Naive thymus-derived CD4-positive, alpha-beta T cell (primary cell): ENCODE data around the gene SLC7A10. TPM values are rescaled to one million over a fixed set of nuclear protein-coding genes. Genes with fewer than 3 reads are reported as not detected.
"Not testable (repeated sequence)": the region's sequence is repeated elsewhere in the genome, so short reads cannot be mapped to it uniquely, and the experiment has no call there.

Source experiments
- ATAC-seq: fragments of 150-1000 bp; cut with Tn5 transposase; 2 replicates; pipeline ENCODE4 v1.10.0; 2021; ENCODE audit warnings: mild to moderate bottlenecking, moderate library complexity
- CTCF ChIA-PET: fragments of 350-600 bp; sonication (Branson Sonifier 250); formaldehyde crosslinking; loops from one replicate; lab custom pipeline; 2021; ENCODE audit warnings: antibody characterized with exemption; lab: Charles Lee
- POLR2A ChIA-PET: fragments of 350-600 bp; sonication (Branson Sonifier 250); formaldehyde crosslinking; loops from one replicate; lab custom pipeline; 2021; ENCODE audit warnings: antibody characterized with exemption, inconsistent platforms; lab: Charles Lee
- DNase-seq, 9 donors: peaks; one replicate each; pipeline versions ENCODE4 v3.0.0 to v3.0.0-alpha.2; 2020 to 2022; ENCODE audit warnings: mixed read lengths in 1 of 9
- H3K27ac ChIP-seq: one replicate; pipeline ENCODE4 v1.7.0; 2013; ENCODE audit warnings: mild to moderate bottlenecking, low read depth, low read length, moderate library complexity
- H3K27me3 ChIP-seq, 2 donors: one replicate each; pipeline ENCODE4 v1.7.0; 2013; ENCODE audit warnings: low read length in 2 of 2, mild to moderate bottlenecking in 2 of 2, moderate library complexity in 2 of 2; ENCODE audit not compliant: control insufficient read depth in 2 of 2, insufficient read depth in 2 of 2
- H3K36me3 ChIP-seq, 3 experiments: 1 replicate in 2 of 3; 2 replicates in 1 of 3; pipeline ENCODE4 v1.7.0; 2013; ENCODE audit warnings: low read length in 3 of 3, mild to moderate bottlenecking in 3 of 3, moderate library complexity in 1 of 3; ENCODE audit not compliant: insufficient read depth in 3 of 3, control insufficient read depth in 2 of 3
- H3K4me1 ChIP-seq, 2 donors: one replicate each; pipeline ENCODE4 v1.7.0; 2013; ENCODE audit warnings: low read length in 2 of 2, mild to moderate bottlenecking in 2 of 2, moderate library complexity in 1 of 2; ENCODE audit not compliant: control insufficient read depth in 2 of 2, insufficient read depth in 2 of 2
- H3K4me3 ChIP-seq: 2 replicates; pipeline ENCODE4 v1.7.0; 2013; ENCODE audit warnings: mild to moderate bottlenecking, low read length
- H3K9me3 ChIP-seq, 3 experiments: 1 replicate in 2 of 3; 2 replicates in 1 of 3; pipeline ENCODE4 v1.7.0; 2013; ENCODE audit warnings: low read length in 3 of 3; ENCODE audit not compliant: control insufficient read depth in 2 of 3
- H3K27ac Mint-ChIP-seq, 9 donors: one replicate each; pipeline ENCODE4 v1.8.0; 2020 to 2022; ENCODE audit warnings: mixed read lengths in 9 of 9, mild to moderate bottlenecking in 8 of 9, moderate library complexity in 5 of 9, inconsistent platforms in 2 of 9
- H3K27me3 Mint-ChIP-seq, 5 donors: one replicate each; pipeline ENCODE4 v1.8.0; 2021 to 2022; ENCODE audit warnings: mixed read lengths in 5 of 5, mild to moderate bottlenecking in 1 of 5
- H3K36me3 Mint-ChIP-seq, 5 donors: one replicate each; pipeline ENCODE4 v1.8.0; 2020 to 2022; ENCODE audit warnings: mixed read lengths in 5 of 5, mild to moderate bottlenecking in 3 of 5, inconsistent platforms in 1 of 5
- H3K4me1 Mint-ChIP-seq, 7 donors: one replicate each; pipeline ENCODE4 v1.8.0; 2020 to 2022; ENCODE audit warnings: mixed read lengths in 7 of 7, mild to moderate bottlenecking in 3 of 7, inconsistent platforms in 1 of 7
- H3K4me3 Mint-ChIP-seq, 10 donors: one replicate each; pipeline ENCODE4 v1.8.0; 2020 to 2022; ENCODE audit warnings: mild to moderate bottlenecking in 10 of 10, mixed read lengths in 10 of 10, moderate library complexity in 6 of 10, inconsistent platforms in 2 of 10
- H3K9me3 Mint-ChIP-seq, 11 donors: one replicate each; pipeline ENCODE4 v1.8.0; 2020 to 2022; ENCODE audit warnings: mixed read lengths in 11 of 11, mild to moderate bottlenecking in 4 of 11, inconsistent platforms in 1 of 11, moderate library complexity in 1 of 11
- intact Hi-C, 2 donors: fragments of 100-400 bp; cut with micrococcal nuclease; formaldehyde crosslinking; loops; one replicate each; pipeline ENCODE4 v1.15.1; 2023
- polyA plus RNA-seq, 2 donors: library from polyadenylated mRNA; unstranded; fragments of 300-500 nt; fragmentation: Illumina TruSeq; gene quantifications; one replicate each; pipeline ENCODE4 v1.2.3, GENCODE V29; 2021
- total RNA-seq, 6 experiments: library from RNA in 5 of 6; stranded (reverse) in 5 of 6; gene quantifications; 1 replicate in 5 of 6; 2 replicates in 1 of 6; pipeline ENCODE4 v1.2.3 and lab custom pipeline; 2021 to 2026

Gene SLC7A10
- total and polyA plus RNA-seq, 7 experiments from 2014 or later, result not detected

- H3K36me3 Mint-ChIP-seq, result no peaks in the 10 kb centered on the region
- H3K9me3 Mint-ChIP-seq, result peaks cover 0 to 2% (median 0%) of the 10 kb centered on the region in 11 donors
- intact Hi-C loops, result no loop called here
- no peak for ATAC-seq
- peaks cover 0 to 5% (median 0%) of the 10 kb centered on the region in 5 donors for H3K27me3 Mint-ChIP-seq
- Histone ChIP-seq H3K27ac (no peak overlapping the region), H3K9me3 (no peaks in the 10 kb centered on the region), H3K36me3 (no peaks in the 10 kb centered on the region), H3K4me3 (no peak overlapping the region), H3K27me3 (no peaks in the 10 kb centered on the region), H3K4me1 (no peaks in the 10 kb centered on the region)
- H3K4me1 Mint-ChIP-seq, result no peaks in the 10 kb centered on the region
- no peak overlapping the region for H3K4me3 Mint-ChIP-seq
- CTCF ChIA-PET, result interaction anchor here (0.6 kb wide), 1 partner anchor 145 kb away, joined by 3 read pairs; no protein-coding TSS in a partner anchor
- POLR2A ChIA-PET, result no interaction called here
- DNase-seq, result no peak
- H3K27ac Mint-ChIP-seq, result no peak overlapping the region
These were observed 11.1 kb downstream of the SLC7A10 start for GRCh38 chr19:33214596-33214995.

DNA sequence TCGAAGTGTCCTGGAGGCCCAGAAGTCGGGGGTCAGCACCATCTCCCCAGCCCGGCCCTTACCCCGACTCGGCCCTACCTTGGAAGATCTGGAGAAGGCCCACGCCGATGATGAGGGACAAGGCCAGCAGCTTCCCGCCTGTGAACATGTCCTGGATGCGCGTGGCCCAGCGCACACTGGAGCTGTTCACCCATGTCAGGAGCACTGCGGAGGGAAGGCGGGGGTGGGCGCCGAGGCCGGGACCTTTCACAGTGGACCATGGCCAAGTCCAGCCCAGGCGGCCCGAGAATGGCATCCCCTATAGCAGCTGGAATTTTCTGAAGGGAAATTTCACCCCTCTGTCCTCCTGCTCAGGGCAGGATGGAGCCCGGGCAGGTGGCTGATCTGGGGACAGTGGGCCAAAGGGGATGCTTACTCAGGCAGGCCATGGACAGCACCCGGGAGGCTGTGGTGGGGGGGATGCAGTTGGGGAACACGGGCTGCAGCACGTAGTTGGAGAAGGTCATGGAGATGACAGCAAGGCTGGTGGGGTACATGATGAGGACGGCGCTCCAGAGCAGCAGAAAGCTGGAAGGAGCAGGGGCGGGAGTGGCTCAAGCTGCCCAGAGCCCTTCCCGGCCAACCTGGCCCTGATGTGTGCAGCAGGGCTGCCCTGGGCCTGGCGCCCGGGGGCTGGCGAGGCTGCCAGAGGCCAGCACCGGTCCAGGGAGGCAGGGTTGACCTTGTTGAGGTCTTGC is 13.0 kb downstream of the SLC7A10 start:
- CTCF ChIA-PET, result no interaction called here
- Histone ChIP-seq H3K4me3 (no peak overlapping the region), H3K9me3 (no peaks in the 10 kb centered on the region), H3K36me3 (no peaks in the 10 kb centered on the region), H3K27ac (no peak overlapping the region), H3K4me1 (no peaks in the 10 kb centered on the region), H3K27me3 (no peaks in the 10 kb centered on the region)
- POLR2A ChIA-PET, result no interaction called here
- H3K4me1 Mint-ChIP-seq, result no peaks in the 10 kb centered on the region
- ATAC-seq, result no peak
- no peak overlapping the region for H3K4me3 Mint-ChIP-seq
- H3K27me3 Mint-ChIP-seq, result peaks cover 0 to 5% (median 0%) of the 10 kb centered on the region in 5 donors
- H3K36me3 Mint-ChIP-seq, result no peaks in the 10 kb centered on the region
- H3K9me3 Mint-ChIP-seq, result peaks cover 0 to 2% (median 0%) of the 10 kb centered on the region in 11 donors
- intact Hi-C loops, result no loop called here
- H3K27ac Mint-ChIP-seq, result no peak overlapping the region
- DNase-seq, result no peak

GRCh38 chr19:33211794-33212435 is 13.7 kb downstream of the SLC7A10 start:
- CTCF ChIA-PET, result no interaction called here
- POLR2A ChIA-PET, result no interaction called here

DNA sequence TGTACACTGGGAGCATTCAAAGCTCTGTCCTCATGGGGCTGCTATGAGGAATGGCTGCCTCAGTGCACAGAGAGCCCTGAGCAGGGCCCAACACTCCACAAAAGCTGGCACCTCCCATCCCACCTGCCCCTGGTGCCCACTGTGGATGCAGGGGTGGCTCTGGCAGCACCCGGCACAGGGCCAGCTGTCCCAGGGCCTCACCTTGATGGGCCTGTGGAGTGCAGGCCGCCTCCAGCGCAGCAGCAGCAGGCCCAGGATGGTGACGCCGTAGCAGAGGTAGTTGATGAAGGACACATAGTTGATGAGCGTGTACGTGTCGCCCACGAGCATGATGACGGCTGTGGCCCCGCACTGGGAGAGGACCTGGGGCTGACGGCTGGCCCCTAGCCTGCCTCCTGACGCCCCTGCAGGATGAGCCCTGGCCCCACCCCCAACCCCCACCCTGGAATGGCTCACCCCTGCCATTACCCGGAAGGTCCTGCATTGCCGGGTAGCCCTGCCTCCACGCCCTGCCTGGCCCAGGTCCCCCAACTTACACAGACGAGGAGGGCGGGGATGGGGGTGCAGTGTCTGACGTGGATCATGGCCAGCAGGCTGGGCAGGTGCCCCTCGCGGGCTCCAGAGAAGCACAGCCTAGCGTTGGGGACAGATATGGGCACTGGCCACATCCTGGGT is 15.2 kb downstream of the SLC7A10 start:
- no peaks in the 10 kb centered on the region for H3K27me3 ChIP-seq
- no peak overlapping the region for H3K4me3 ChIP-seq
- H3K36me3 Mint-ChIP-seq, result no peaks in the 10 kb centered on the region
- H3K27ac ChIP-seq, result no peak overlapping the region
- no peaks in the 10 kb centered on the region for H3K4me1 Mint-ChIP-seq
- POLR2A ChIA-PET, result no interaction called here
- CTCF ChIA-PET, result interaction anchor here (0.5 kb wide), 1 partner anchor 26 kb away, joined by 6 read pairs; no protein-coding TSS in a partner anchor
- H3K4me3 Mint-ChIP-seq, result no peak overlapping the region
- H3K27me3 Mint-ChIP-seq, result peaks cover 0 to 5% (median 0%) of the 10 kb centered on the region in 5 donors
- no peaks in the 10 kb centered on the region for H3K9me3 ChIP-seq
- intact Hi-C loops, result no loop called here
- no peaks in the 10 kb centered on the region for H3K36me3 ChIP-seq
- peak overlapping the region in 1 of 9 donors; percentile 55 for H3K27ac Mint-ChIP-seq
- peaks cover 0 to 2% (median 0%) of the 10 kb centered on the region in 11 donors for H3K9me3 Mint-ChIP-seq
- H3K4me1 ChIP-seq, result no peaks in the 10 kb centered on the region
- ATAC-seq (no peak), DNase-seq (no peak)

More at GRCh38 chr19:33211794-33212435, 13.7 kb downstream of the SLC7A10 start:
- Mint-ChIP-seq H3K36me3 (no peaks in the 10 kb centered on the region), H3K27ac (no peak overlapping the region), H3K9me3 (peaks cover 0 to 2% (median 0%) of the 10 kb centered on the region in 11 donors), H3K4me1 (no peaks in the 10 kb centered on the region), H3K27me3 (peaks cover 0 to 5% (median 0%) of the 10 kb centered on the region in 5 donors), H3K4me3 (no peak overlapping the region)
- no peaks in the 10 kb centered on the region for H3K27me3 ChIP-seq
- H3K36me3 ChIP-seq, result no peaks in the 10 kb centered on the region
- no peak for ATAC-seq
- H3K4me1 ChIP-seq, result no peaks in the 10 kb centered on the region
- no peak overlapping the region for H3K27ac ChIP-seq
- intact Hi-C loops, result no loop called here
- no peak for DNase-seq
- H3K4me3 ChIP-seq, result no peak overlapping the region
- no peaks in the 10 kb centered on the region for H3K9me3 ChIP-seq

DNA sequence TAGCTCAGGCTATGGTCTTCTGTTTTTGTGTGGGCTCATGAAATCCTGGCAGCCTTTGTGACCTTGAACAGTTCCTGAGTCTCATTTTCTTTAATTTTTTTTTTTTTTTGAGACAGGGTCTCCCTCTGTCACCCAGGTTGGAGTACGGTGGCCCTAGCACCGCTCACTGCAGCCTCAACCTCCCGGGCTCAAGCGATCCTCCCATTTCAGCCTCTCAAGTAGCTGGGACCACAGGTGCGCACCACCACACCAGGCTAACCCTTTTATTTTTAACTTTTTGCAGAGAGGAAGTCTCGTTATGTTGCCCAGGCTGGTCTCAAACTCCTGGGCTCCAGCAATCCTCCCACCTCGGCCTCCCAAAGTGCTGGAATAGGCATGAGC is 15.8 kb downstream of the SLC7A10 start:
- H3K27me3 ChIP-seq, H3K4me1 Mint-ChIP-seq, H3K9me3 Mint-ChIP-seq, H3K27me3 Mint-ChIP-seq, intact Hi-C loops, H3K9me3 ChIP-seq, H3K36me3 ChIP-seq, H3K4me1 ChIP-seq, H3K36me3 Mint-ChIP-seq, H3K4me3 Mint-ChIP-seq, POLR2A ChIA-PET, H3K27ac ChIP-seq, ATAC-seq, H3K4me3 ChIP-seq, CTCF ChIA-PET, DNase-seq: not testable (repeated sequence)
- H3K27ac Mint-ChIP-seq, result peak overlapping the region in 1 of 9 donors; percentile 55

DNA sequence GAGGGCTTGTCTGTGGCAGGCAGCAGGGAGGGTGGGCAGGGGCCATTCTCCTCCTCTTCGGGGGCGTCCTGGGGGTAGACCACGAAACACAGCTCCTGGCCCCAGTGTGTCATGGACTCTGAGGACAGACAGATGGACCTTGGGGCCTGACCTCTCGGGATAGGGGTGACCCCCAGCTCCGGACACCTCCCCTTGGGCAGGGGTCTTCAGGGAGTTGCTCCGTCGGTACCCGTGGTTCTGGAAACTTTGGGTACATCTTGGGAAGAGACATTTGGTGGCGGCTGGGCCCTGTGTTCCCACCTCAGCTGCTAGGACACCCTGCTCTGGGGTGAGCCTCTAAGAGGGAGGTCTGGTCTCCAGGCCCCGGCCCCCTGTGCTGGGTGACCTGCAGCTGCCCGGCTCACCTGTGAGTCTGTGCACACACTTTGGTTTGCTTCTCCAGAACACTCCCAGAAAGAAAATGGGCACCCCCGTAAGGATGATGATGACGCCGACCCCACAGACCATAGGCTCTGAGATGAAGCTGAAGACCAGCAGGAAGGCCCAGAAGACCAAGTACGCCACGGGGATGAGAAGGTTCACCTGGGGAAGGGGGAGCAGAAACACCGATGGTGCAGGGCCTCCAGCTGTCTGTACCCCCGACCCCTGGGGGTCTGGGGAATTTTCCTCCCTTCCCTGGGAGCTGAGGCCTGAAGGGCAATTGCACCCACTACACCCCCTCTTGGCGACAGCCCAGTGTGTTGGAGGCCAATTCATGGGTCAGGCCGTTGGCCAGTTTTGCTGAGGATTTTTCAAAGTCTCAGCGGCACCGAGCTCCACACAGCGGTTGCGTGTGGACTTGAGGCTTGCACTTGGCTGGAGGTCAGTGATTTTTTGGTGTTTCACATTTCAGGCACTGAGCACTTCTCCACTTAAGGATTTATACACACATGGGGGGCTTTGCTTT is 16.5 kb downstream of the SLC7A10 start:
- H3K27me3 Mint-ChIP-seq, result peaks cover 0 to 3% (median 0%) of the 10 kb centered on the region in 5 donors

More for the DNA sequence above, 16.5 kb downstream of the SLC7A10 start:
- H3K27ac ChIP-seq, result no peak overlapping the region
- ATAC-seq, result no peak
- Mint-ChIP-seq H3K9me3 (peaks cover 0 to 3% (median 0%) of the 10 kb centered on the region in 11 donors), H3K27ac (no peak overlapping the region), H3K36me3 (no peaks in the 10 kb centered on the region), H3K4me1 (no peaks in the 10 kb centered on the region), H3K4me3 (no peak overlapping the region)
- POLR2A ChIA-PET, result interaction anchor here (0.6 kb wide), 1 partner anchor 766 kb away, joined by 3 read pairs; no protein-coding TSS in a partner anchor
- no peaks in the 10 kb centered on the region for H3K36me3 ChIP-seq
- H3K9me3 ChIP-seq, result no peaks in the 10 kb centered on the region
- CTCF ChIA-PET, result no interaction called here
- no peak for DNase-seq
- intact Hi-C loops, result no loop called here
- H3K27me3 ChIP-seq, result no peaks in the 10 kb centered on the region
- no peak overlapping the region for H3K4me3 ChIP-seq
- H3K4me1 ChIP-seq, result no peaks in the 10 kb centered on the region
